CD14-positive monocyte (primary cell): ENCODE results near the gene AMN1. TPM values are rescaled to one million over a fixed set of nuclear protein-coding genes. Genes with fewer than 3 reads are reported as not detected.
A peak's percentile ranks its signal among the peaks of the same experiment; 100 is the strongest.

Experiments used
- DNase-seq, 3 donors: peaks; one replicate each; pipeline ENCODE4 v3.0.0-alpha.2; 2011 to 2022
- H2AFZ ChIP-seq: 2 replicates; pipeline ENCODE4 v1.6.0; 2012; ENCODE audit warnings: mild to moderate bottlenecking, low read depth, low read length, inconsistent platforms; ENCODE audit not compliant: insufficient read depth, poor library complexity, severe bottlenecking
- H3K27ac ChIP-seq, 2 donors: 1 replicate in 1 of 2; 2 replicates in 1 of 2; pipeline ENCODE4 v1.5.1; 2012 to 2013; ENCODE audit warnings: low read length in 2 of 2, control low read depth in 1 of 2, inconsistent platforms in 1 of 2, low read depth in 1 of 2, mild to moderate bottlenecking in 1 of 2
- H3K27me3 ChIP-seq, 2 donors: one replicate each; pipeline versions ENCODE4 v1.6.0 to v1.6.1; 2011 to 2013; ENCODE audit warnings: low read length in 2 of 2; ENCODE audit not compliant: control insufficient read depth in 2 of 2, insufficient read depth in 2 of 2
- H3K36me3 ChIP-seq, 2 donors: replicated peaks in 1 of 2; 1 replicate in 1 of 2; 2 replicates in 1 of 2; pipeline versions ENCODE4 v1.5.1 to v1.6.1; 2012 to 2013; ENCODE audit warnings: low read length in 2 of 2, control low read depth in 1 of 2, inconsistent platforms in 1 of 2, mild to moderate bottlenecking in 1 of 2; ENCODE audit not compliant: insufficient read depth in 2 of 2, control insufficient read depth in 1 of 2
- H3K4me1 ChIP-seq, 2 donors: 1 replicate in 1 of 2; 2 replicates in 1 of 2; pipeline versions ENCODE4 v1.5.1 to v1.6.1; 2012 to 2013; ENCODE audit warnings: low read length in 2 of 2, control low read depth in 1 of 2, inconsistent platforms in 1 of 2, mild to moderate bottlenecking in 1 of 2, moderate library complexity in 1 of 2; ENCODE audit not compliant: insufficient read depth in 2 of 2, control insufficient read depth in 1 of 2
- H3K4me2 ChIP-seq: replicated peaks from 2 replicates; pipeline ENCODE3; 2012; ENCODE audit warnings: low read length, moderate library complexity, mild to moderate bottlenecking; ENCODE audit not compliant: poor library complexity, severe bottlenecking; ENCODE audit errors: extremely low read depth
- H3K4me3 ChIP-seq, 3 experiments: fragments of 200-600 bp in 1 of 3; sonication (generic) in 1 of 3; replicated peaks in 1 of 3; 1 replicate in 2 of 3; 2 replicates in 1 of 3; pipeline ENCODE4 v1.5.1; 2011 to 2013; ENCODE audit warnings: low read length in 3 of 3, mild to moderate bottlenecking in 3 of 3, control low read depth in 2 of 3, low read depth in 2 of 3, inconsistent platforms in 1 of 3, moderate library complexity in 1 of 3
- H3K79me2 ChIP-seq: 2 replicates; pipeline ENCODE4 v1.6.0; 2012; ENCODE audit warnings: mild to moderate bottlenecking, control low read depth, inconsistent platforms, low read length, moderate library complexity; ENCODE audit not compliant: insufficient read depth
- H3K9ac ChIP-seq: 2 replicates; pipeline ENCODE4 v1.6.0; 2017; ENCODE audit warnings: low read length, mild to moderate bottlenecking; ENCODE audit not compliant: insufficient read depth, poor library complexity, severe bottlenecking
- H3K9me3 ChIP-seq, 2 donors: replicated peaks in 1 of 2; 1 replicate in 1 of 2; 2 replicates in 1 of 2; pipeline versions ENCODE4 v1.5.1 to v1.6.1; 2012 to 2013; ENCODE audit warnings: low read length in 2 of 2, control low read depth in 1 of 2; ENCODE audit not compliant: control insufficient read depth in 1 of 2, insufficient read depth in 1 of 2
- H4K20me1 ChIP-seq: 2 replicates; pipeline ENCODE4 v1.6.0; 2012; ENCODE audit warnings: mild to moderate bottlenecking, low read length, control low read depth, moderate library complexity; ENCODE audit not compliant: insufficient read depth
- H3K27ac Mint-ChIP-seq, 7 donors: one replicate each; pipeline ENCODE4 v1.8.0; 2020; ENCODE audit warnings: mild to moderate bottlenecking in 7 of 7, mixed read lengths in 7 of 7, moderate library complexity in 6 of 7, inconsistent platforms in 2 of 7
- H3K27me3 Mint-ChIP-seq, 3 donors: one replicate each; pipeline ENCODE4 v1.8.0; 2021 to 2022; ENCODE audit warnings: low read depth in 3 of 3, mild to moderate bottlenecking in 3 of 3, mixed read lengths in 3 of 3, moderate library complexity in 3 of 3, inconsistent platforms in 1 of 3
- H3K36me3 Mint-ChIP-seq, 2 donors: one replicate each; pipeline ENCODE4 v1.8.0; 2020; ENCODE audit warnings: mixed read lengths in 2 of 2, inconsistent platforms in 1 of 2, mild to moderate bottlenecking in 1 of 2
- H3K4me1 Mint-ChIP-seq: one replicate; pipeline ENCODE4 v1.8.0; 2020; ENCODE audit warnings: mild to moderate bottlenecking, mixed read lengths
- H3K4me3 Mint-ChIP-seq, 2 donors: one replicate each; pipeline ENCODE4 v1.8.0; 2020; ENCODE audit warnings: mild to moderate bottlenecking in 2 of 2, mixed read lengths in 2 of 2, moderate library complexity in 1 of 2
- H3K9me3 Mint-ChIP-seq, 7 donors: one replicate each; pipeline ENCODE4 v1.8.0; 2020 to 2022; ENCODE audit warnings: mixed read lengths in 7 of 7, mild to moderate bottlenecking in 6 of 7, moderate library complexity in 6 of 7, inconsistent platforms in 2 of 7
- CTCF ChIP-seq: fragments of 200-600 bp; IDR thresholded peaks from one replicate; pipeline ENCODE4 v1.8.0; 2022; ENCODE audit warnings: antibody characterized with exemption, mild to moderate bottlenecking
- WGBS: methylation state at CpG from one replicate; pipeline ENCODE4 v1.1.5; 2013; ENCODE audit warnings: missing lambda C conversion rate; ENCODE audit not compliant: insufficient coverage; 5-methylcytosine and 5-hydroxymethylcytosine counted together
- intact Hi-C, 2 donors: fragments of 100-400 bp; cut with micrococcal nuclease; formaldehyde crosslinking; loops; one replicate each; pipeline versions ENCODE4 v1.15.0 to v1.15.1; 2023
- polyA plus RNA-seq, 3 donors: library from polyadenylated mRNA; depleted of rRNA in 1 of 3; unstranded in 2 of 3; stranded (reverse) in 1 of 3; fragments of 300-500 nt in 2 of 3; fragments of >200 nt in 1 of 3; fragmentation: Illumina TruSeq in 2 of 3; gene quantifications; 1 replicate in 2 of 3; 2 replicates in 1 of 3; pipeline ENCODE4 v1.2.3, GENCODE V29; 2012 to 2021

AMN1 gene
- polyA plus RNA-seq, 3 donors: 6.0 to 7.8 (median 7.4) TPM

GRCh38 chr12:31772186-31772585 is 43.4 kb upstream of the AMN1 start:
- Histone ChIP-seq H3K4me2 (no peak overlapping the region), H3K79me2 (no peaks in the 10 kb centered on the region), H3K27me3 (no peaks in the 10 kb centered on the region), H3K4me1 (no peaks in the 10 kb centered on the region), H2AFZ (no peak overlapping the region), H3K9ac (no peak overlapping the region), H4K20me1 (no peaks in the 10 kb centered on the region), H3K9me3 (no peaks in the 10 kb centered on the region), H3K27ac (no peak overlapping the region), H3K4me3 (no peak overlapping the region), H3K36me3 (no peaks in the 10 kb centered on the region)
- intact Hi-C loops: no loop called here
- TF ChIP-seq CTCF: no peak
- no peak overlapping the region for H3K4me3 Mint-ChIP-seq
- peaks cover 2 to 12% (median 3%) of the 10 kb centered on the region in 7 donors for H3K9me3 Mint-ChIP-seq
- no peak overlapping the region for H3K27ac Mint-ChIP-seq
- H3K36me3 Mint-ChIP-seq: no peaks in the 10 kb centered on the region
- H3K27me3 Mint-ChIP-seq: peaks cover 0 to 3% (median 2%) of the 10 kb centered on the region in 3 donors
- H3K4me1 Mint-ChIP-seq: peaks cover 12% of the 10 kb centered on the region
- WGBS: 97% methylated on average over 3 of the region's 4 CpGs
- no peak for DNase-seq

GRCh38 chr12:31768046-31768445 is 39.2 kb upstream of the AMN1 start:
- Histone ChIP-seq H3K4me2 (no peak overlapping the region), H3K9me3 (peaks cover 0 to 4% of the 10 kb centered on the region in 2 donors), H3K4me1 (peaks cover 0 to 7% of the 10 kb centered on the region in 2 donors), H4K20me1 (no peaks in the 10 kb centered on the region), H3K4me3 (no peak overlapping the region), H3K9ac (no peak overlapping the region), H3K79me2 (no peaks in the 10 kb centered on the region), H3K27ac (no peak overlapping the region), H2AFZ (no peak overlapping the region), H3K36me3 (no peaks in the 10 kb centered on the region), H3K27me3 (no peaks in the 10 kb centered on the region)
- no peak for TF ChIP-seq CTCF
- no peak for DNase-seq
- Mint-ChIP-seq H3K27ac (peak overlapping the region in 2 of 7 donors; percentile 7 to 58), H3K4me1 (peaks cover 21% of the 10 kb centered on the region), H3K4me3 (no peak overlapping the region), H3K36me3 (no peaks in the 10 kb centered on the region), H3K27me3 (peaks cover 0 to 2% (median 0%) of the 10 kb centered on the region in 3 donors), H3K9me3 (peaks cover 2 to 20% (median 5%) of the 10 kb centered on the region in 7 donors)
- WGBS: 100% methylated on average over 1 of the region's 2 CpGs
- intact Hi-C loops: loop anchor here in 1 of 2 donors (5.0 to 10.0 kb wide), 2 partner anchors 41 to 47 kb away; partner anchors contain the start of gene AMN1
